Fibroblast of upper back skin (primary cell): ENCODE measurements around the gene FAM110D.

Experiments used
- DNase-seq: peaks from one replicate; pipeline ENCODE4 v3.0.0-alpha.2; 2013

FAM110D gene

DNA sequence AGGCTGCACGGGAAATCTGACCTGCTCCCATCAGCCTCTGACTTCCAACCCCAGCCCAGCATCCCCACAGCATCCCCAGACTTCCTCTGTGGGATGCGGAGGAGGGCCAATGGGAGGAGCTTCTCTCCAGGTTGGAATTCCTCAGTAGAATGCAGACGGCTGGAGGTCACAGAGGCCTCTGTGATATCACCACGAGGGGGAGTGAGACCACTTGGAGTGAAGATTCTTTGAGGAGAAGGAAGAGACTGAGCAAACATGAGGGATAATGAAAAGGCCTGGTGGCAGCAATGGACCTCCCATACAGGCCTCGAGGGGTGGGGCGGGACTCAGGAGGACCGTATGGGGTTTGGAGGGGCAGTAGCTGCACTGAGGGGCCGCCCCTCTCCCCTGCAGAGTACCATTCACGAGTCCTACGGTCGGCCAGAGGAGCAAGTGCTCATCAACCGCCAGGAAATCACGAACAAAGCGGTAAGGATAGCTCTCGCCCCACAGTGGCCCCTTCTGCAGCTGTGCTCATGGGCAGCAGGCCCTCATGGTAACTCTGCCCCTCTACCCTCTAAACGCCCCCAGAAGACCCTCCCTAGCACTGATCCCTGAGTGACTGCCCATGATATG is 31.6 kb downstream of the FAM110D start, which contains the start of gene CATSPER4:
Gene CATSPER4, plus strand, starts transcription at position 230 of the 615 bp plus-strand sequence. Its CDS starts 26 bp downstream, at position 256.
- peak; percentile 36 for DNase-seq

DNA sequence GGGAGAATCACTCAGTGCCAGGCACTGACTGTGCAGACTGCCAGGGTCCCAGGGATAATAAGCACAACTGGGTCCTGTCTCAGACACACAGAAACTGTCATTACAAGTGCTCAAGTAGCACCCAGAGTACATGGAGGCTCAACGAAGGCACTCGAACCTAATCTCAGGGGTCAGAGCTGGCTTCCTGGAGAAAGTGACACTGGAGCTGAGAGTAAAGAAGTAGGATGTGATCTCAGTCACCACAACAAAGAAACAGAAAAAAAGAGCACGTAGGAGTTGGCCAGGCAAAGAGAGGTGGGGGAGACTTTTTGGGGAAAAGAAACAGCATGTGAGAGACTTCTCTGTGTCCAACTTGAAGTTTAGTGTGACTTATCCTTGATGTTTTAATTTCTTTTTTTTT is 32.9 kb downstream of the FAM110D start:
- no peak for DNase-seq

DNA sequence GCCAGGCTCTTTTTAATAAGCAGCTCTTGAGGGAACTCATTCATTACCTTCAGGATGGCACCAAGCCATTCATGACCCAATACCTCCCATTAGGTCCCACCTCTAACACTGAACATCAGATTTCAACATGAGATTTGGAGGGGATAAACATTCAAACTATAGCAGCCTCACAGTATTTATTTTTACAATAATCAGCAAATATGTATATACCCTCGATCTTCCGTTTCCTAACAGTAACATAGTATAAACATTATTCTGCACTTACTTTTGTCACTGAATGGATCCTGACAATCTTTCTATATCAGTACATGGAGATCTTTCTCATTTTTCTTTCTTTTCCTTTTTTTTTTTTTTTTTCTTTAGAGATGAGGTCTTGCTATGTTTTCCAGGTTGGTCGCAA is 36.9 kb downstream of the FAM110D start:
- no peak for DNase-seq

DNA sequence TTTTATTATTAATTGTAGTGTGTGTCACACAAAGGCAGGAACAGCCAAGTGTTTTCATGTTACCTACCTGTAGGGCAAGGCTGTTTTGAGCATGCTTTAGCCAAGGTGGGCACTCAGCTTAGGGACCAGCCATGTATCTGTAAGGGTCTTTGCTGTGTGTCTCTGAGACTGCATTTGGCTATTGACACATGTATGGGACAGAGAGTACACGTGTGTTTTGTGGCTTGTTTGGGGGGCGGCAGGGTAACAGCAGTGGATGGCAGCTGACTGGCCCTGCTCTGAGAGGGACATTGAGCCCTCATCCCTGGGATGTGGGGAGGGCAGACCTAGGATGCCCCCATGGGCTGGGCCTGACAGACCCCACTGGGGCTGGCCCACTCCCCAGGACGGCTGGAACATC is 38.4 kb downstream of the FAM110D start:
- DNase-seq, result no peak

DNA sequence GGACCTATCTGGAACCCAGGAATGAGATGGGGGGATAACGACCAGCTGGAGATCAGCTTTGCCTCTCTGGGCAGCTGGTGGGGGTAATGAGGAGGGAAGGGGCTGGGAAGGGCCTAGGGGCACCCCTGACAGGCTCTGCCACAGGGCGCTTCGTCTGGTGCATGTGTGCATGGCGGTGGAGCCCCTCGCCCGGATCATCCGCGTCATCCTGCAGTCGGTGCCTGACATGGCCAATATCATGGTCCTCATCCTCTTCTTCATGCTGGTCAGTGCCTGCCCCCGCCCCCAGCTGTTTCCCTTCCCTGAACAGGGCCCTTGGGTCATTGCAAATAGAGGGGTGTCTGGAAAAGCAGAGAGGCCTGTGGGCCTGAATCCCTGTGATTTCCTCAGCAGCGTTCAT is 38.9 kb downstream of the FAM110D start:
- no peak for DNase-seq

DNA sequence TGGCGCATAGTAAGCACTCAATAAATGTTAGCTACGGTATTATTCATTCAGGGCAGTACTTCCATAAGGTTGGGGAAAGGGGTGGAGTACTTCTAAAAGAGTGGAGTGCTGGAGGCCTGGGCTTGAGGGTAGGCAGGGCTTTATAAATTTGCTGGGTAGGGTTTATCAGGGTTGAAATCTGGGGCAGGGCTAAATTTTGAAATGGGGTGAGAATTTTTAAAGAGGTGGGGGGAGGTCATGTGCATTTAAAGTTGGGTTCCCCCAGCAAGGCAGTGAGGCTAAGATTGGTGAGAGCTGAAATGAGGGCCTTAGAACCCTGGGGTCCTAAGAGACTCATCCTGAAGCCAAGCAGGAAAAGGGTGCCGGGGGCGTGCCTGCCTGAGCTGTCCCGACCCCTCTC is 41.5 kb downstream of the FAM110D start:
- no peak for DNase-seq

DNA sequence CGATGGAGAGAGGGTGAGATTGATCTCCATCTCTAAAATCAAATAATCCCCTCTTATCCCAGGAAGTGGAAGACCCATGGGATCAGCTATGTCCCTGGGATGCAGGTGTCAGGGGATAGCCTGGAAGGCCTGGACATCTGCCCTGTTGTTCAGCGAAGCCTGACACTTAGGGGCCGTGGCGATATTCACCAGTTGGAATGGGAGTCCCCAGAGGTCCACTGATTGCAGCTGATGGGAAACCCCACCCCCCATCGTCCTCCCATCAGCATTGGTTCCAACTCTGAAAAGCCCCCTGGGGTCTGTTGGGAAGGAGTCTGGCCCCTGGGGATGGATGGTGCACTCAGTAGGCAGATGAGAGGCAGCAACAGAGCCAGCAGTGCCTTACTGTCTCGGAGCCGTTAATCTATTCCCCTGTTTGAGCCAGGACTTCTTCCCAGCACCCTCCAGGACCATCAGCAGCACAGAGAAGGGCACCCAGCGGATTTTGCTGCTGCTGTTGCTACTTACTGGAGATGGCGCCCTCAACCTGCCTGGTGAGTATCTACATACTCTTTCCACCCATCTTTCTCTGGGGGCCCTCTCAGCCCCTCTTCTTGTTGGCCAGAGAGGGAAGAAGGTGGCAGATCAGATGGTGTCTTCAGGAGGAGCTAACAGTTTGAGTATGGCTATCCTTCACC is 44.9 kb downstream of the FAM110D start:
- no peak for DNase-seq

DNA sequence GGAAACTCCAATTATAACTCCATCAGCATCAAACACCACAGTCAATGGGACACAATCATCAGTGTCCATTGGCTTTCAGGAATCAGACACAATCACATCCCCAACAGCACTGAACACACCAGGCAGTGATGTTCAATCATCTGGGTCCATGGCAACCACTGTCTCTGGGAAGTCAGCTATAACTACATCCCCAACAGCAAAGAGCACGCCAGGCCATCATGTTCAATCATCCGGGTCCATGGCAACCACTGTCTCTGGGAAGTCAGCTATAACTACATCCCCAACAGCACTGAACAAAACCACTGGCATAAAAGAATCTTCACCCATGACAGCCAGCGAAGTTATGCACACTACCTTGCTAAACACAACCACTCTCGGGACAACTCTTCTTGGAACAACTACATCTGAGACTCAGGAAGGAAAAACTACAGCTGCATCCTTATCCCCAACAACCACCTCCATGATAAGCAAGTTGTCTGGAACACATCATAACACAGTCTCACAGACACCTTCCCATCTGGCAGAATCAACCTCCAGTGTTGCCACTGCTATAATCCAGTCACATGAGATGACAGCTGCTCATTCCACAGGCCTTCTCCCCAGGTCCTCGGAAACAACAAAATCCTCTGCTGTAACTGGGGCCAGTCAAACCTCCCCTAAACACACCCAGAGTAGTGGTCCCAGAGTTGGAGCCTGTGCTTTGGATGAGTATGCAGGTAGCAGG is 51.4 kb downstream of the FAM110D start:
- no peak for DNase-seq

DNA sequence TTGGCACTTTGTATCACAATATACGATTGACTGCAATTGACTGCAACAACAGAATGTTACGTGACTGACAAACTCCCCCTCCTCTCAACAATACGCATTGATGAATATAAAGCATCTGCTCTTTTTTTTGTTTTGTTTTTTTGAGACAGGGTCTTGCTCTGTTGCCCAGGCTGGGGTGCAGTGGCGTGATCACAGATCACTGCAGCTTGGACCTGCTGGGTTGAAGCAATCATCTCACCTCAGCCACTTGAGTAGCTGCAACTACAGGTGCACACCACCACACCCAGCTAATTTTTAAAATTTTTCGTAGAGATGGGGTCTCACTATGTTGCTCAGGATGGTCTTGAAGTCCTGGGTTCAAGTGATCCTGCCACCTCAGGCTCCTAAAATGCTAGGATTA is 53.8 kb downstream of the FAM110D start:
- DNase-seq, result no peak

DNA sequence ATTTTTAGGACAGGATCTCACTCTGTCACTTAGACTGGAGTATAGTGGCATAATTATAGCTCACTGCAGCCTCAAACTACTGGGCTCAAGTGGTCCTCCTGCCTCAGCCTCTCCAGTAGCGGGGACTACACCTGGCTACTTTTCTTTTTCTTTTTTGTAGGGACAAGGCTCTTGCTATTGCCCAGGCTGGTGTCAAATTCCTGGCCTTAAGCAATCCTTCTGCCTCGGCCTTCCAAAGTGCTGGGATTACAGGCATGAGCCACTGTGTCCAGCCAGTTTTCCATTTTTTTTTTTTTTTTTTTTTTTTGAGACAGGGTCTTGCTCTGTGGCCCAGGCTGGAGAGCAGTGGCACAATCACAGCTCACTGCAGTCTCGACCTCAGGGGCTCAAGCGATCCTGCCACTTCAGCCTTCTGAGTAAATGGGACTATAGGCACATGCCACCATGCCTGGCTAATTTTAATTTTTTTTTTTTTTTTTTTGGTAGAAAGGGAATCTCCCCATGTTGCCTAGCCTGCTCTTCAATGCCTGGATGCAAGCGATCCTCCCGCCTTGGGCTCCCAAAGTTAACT is 54.5 kb downstream of the FAM110D start:
- DNase-seq, result no peak
